ENCODE results near the gene RBBP5. TPM values are rescaled to one million over a fixed set of nuclear protein-coding genes. Genes with fewer than 3 reads are reported as not detected.

Gene RBBP5
- total RNA-seq, 4 donors from 2014 or later, result 19.4 to 86.5 (median 41.6) TPM

GRCh38 chr1:205074513-205074912, 47.3 kb downstream of the RBBP5 start:
- DNase-seq, result no peak
- 91 to 92% methylated on average over 5 to 7 of the region's 7 CpGs for WGBS, 2 donors
- Histone ChIP-seq H3K27me3 (no peaks in the 10 kb centered on the region), H3K4me3 (replicated peaks in 1 of 3) (no peak overlapping the region), H3K9me3 (no peaks in the 10 kb centered on the region), H3K36me3 (no peaks in the 10 kb centered on the region), H3K27ac (no peak overlapping the region), H3K4me1 (no peaks in the 10 kb centered on the region)
- intact Hi-C loops (cut with DNase I), result no loop called here
- TF ChIP-seq CTCF (IDR thresholded peaks at IDR 0.05), result no peak
- no peak for TF ChIP-seq POLR2A (IDR thresholded peaks at IDR 0.05)

GRCh38 chr1:205074084-205074483, 47.7 kb downstream of the RBBP5 start:
- no peaks in the 10 kb centered on the region for H3K4me1 ChIP-seq
- H3K27ac ChIP-seq, result no peak overlapping the region
- intact Hi-C loops (cut with DNase I), result no loop called here
- 84 to 88% methylated on average over 9 to 11 of the region's 11 CpGs for WGBS, 2 donors
- no peaks in the 10 kb centered on the region for H3K36me3 ChIP-seq
- H3K27me3 ChIP-seq, result no peaks in the 10 kb centered on the region
- TF ChIP-seq POLR2A (IDR thresholded peaks at IDR 0.05) (no peak), CTCF (IDR thresholded peaks at IDR 0.05) (no peak)
- H3K4me3 ChIP-seq (replicated peaks in 1 of 3), result no peak overlapping the region
- no peaks in the 10 kb centered on the region for H3K9me3 ChIP-seq
- DNase-seq, result no peak

GRCh38 chr1:205073511-205073910, 48.3 kb downstream of the RBBP5 start:
- TF ChIP-seq CTCF (IDR thresholded peaks at IDR 0.05), result no peak
- no peak for TF ChIP-seq POLR2A (IDR thresholded peaks at IDR 0.05)
- 94 to 95% methylated on average over 9 to 12 of the region's 12 CpGs for WGBS, 2 donors
- Histone ChIP-seq H3K27me3 (no peaks in the 10 kb centered on the region), H3K4me1 (no peaks in the 10 kb centered on the region), H3K27ac (no peak overlapping the region), H3K36me3 (no peaks in the 10 kb centered on the region), H3K9me3 (no peaks in the 10 kb centered on the region), H3K4me3 (replicated peaks in 1 of 3) (no peak overlapping the region)
- DNase-seq, result no peak
- intact Hi-C loops (cut with DNase I), result no loop called here

- H3K27ac ChIP-seq, result no peak overlapping the region
- H3K27me3 ChIP-seq, result no peaks in the 10 kb centered on the region
- no peaks in the 10 kb centered on the region for H3K36me3 ChIP-seq
- H3K9me3 ChIP-seq, result no peaks in the 10 kb centered on the region
- intact Hi-C loops (cut with DNase I), result no loop called here
- 90 to 92% methylated on average over 7 to 8 of the region's 8 CpGs for WGBS, 2 donors
- no peak overlapping the region for H3K4me3 ChIP-seq (replicated peaks in 1 of 3)
- DNase-seq, result no peak
- H3K4me1 ChIP-seq, result no peaks in the 10 kb centered on the region
- TF ChIP-seq POLR2A (IDR thresholded peaks at IDR 0.05) (no peak), CTCF (IDR thresholded peaks at IDR 0.05) (no peak)
Measured at GRCh38 chr1:205072881-205073280, 48.9 kb downstream of the RBBP5 start.

GRCh38 chr1:205072286-205072685, 49.5 kb downstream of the RBBP5 start:
- intact Hi-C loops (cut with DNase I), result no loop called here
- Histone ChIP-seq H3K4me1 (no peaks in the 10 kb centered on the region), H3K27ac (no peak overlapping the region), H3K27me3 (no peaks in the 10 kb centered on the region), H3K36me3 (no peaks in the 10 kb centered on the region), H3K4me3 (replicated peaks in 1 of 3) (no peak overlapping the region), H3K9me3 (no peaks in the 10 kb centered on the region)
- no peak for DNase-seq
- TF ChIP-seq CTCF (IDR thresholded peaks at IDR 0.05) (no peak), POLR2A (IDR thresholded peaks at IDR 0.05) (no peak)
- WGBS, 2 donors, result 84 to 91% methylated on average over 9 of the region's 9 CpGs
